Measurements from ENCODE around the gene KIAA1755.

DNA sequence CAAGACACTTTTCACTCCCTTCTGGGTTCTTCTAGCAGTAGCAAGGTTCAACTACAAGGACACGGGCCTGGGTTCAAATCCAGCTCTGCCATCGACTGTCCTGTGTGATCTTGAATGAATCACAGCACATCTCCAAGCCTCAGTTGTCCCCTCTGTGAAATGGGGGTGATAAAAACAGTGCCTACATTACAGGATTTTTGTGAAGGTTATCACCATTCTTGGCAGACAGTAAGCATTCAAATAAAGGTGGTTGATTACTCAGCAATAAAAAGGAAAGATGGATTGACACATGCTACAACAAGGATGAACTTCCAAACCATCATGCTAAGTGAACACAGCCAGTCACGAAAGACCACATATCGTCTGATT is 88.9 kb downstream of the KIAA1755 start:
- TF ChIP-seq CTCF (IDR thresholded peaks at IDR 0.05; ENCODE audit: insufficient read depth, low read length, poor library complexity, severe bottlenecking) (no peak), EZH2phosphoT487 (conservative IDR thresholded peaks at IDR 0.05; ENCODE audit: low read length) (no peak)

Measured in SU-DHL-6 (cell line).